ENCODE measurements around the gene DAPK2. TPM values are rescaled to one million over a fixed set of nuclear protein-coding genes. Genes with fewer than 3 reads are reported as not detected.

The DAPK2 gene
- total and polyA plus RNA-seq, 2 of the 13 experiments (the other 11 are each of a cell fraction or from before 2014, with no cell fraction given), result 0.33 to 0.63 TPM

DNA sequence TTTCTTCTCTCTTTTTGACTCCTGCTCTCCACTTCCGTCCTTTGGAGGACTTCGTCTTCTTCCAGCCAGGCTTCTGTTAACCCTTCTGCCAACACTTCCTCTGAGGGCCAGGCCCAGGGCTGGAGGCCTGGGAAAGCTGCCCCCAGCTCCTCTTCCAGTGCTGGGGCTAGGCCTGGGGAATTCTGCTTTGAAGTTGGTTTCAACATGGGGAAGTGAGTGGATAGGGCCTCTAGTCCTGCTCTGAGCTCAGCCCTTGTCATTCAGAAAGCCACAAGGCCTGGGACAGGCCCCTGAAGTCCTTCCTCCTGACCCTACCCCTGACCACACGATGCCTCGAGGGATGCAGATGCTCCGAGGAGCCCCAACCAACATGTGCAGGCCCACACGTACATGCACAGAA is 158.7 kb downstream of the DAPK2 start:
- H3K27me3 ChIP-seq (ENCODE audit: control insufficient read depth in 1 of 2, insufficient read depth in 2 of 2, low read length in 2 of 2), result peaks cover 0 to 6% of the 10 kb centered on the region in 2 experiments; a peak in 1 of 5 replicates
- H3K9ac ChIP-seq (ENCODE audit: insufficient read depth, low read depth, low read length), result no peak overlapping the region
- H3K9me3 ChIP-seq (ENCODE audit: low read length), result no peaks in the 10 kb centered on the region
- no peaks in the 10 kb centered on the region for H3K79me2 ChIP-seq (ENCODE audit: insufficient read depth, low read length)
- H3K4me1 ChIP-seq (ENCODE audit: insufficient read depth, low read length), result peaks cover 6% of the 10 kb centered on the region
- intact Hi-C loops (cut with micrococcal nuclease; ENCODE audit: unreplicated experiment), result no loop called here
- no peaks in the 10 kb centered on the region for H4K20me1 ChIP-seq (ENCODE audit: insufficient read depth, low read length)
- no peak overlapping the region for H3K4me3 ChIP-seq (replicated peaks in 1 of 3; ENCODE audit: insufficient read depth in 1 of 3, low read depth in 2 of 3, low read length in 3 of 3)
- ATAC-seq (no peak), FAIRE-seq (no peak), DNase-seq (ENCODE audit: low spot score) (no peak)
- no TSS peak for BruUV-seq (replicated peaks)
- ChIA-PET POLR2A (no interaction called here), CTCF (ENCODE audit: low intra/inter-chr PET ratio, low total read pairs) (no interaction called here)
- no peak overlapping the region for H3K4me2 ChIP-seq (ENCODE audit: low read depth, low read length)
- TF ChIP-seq BHLHE40 (IDR thresholded peaks at IDR 0.05; ENCODE audit: low read length), result no peak
- TF ChIP-seq, protein P1, sequence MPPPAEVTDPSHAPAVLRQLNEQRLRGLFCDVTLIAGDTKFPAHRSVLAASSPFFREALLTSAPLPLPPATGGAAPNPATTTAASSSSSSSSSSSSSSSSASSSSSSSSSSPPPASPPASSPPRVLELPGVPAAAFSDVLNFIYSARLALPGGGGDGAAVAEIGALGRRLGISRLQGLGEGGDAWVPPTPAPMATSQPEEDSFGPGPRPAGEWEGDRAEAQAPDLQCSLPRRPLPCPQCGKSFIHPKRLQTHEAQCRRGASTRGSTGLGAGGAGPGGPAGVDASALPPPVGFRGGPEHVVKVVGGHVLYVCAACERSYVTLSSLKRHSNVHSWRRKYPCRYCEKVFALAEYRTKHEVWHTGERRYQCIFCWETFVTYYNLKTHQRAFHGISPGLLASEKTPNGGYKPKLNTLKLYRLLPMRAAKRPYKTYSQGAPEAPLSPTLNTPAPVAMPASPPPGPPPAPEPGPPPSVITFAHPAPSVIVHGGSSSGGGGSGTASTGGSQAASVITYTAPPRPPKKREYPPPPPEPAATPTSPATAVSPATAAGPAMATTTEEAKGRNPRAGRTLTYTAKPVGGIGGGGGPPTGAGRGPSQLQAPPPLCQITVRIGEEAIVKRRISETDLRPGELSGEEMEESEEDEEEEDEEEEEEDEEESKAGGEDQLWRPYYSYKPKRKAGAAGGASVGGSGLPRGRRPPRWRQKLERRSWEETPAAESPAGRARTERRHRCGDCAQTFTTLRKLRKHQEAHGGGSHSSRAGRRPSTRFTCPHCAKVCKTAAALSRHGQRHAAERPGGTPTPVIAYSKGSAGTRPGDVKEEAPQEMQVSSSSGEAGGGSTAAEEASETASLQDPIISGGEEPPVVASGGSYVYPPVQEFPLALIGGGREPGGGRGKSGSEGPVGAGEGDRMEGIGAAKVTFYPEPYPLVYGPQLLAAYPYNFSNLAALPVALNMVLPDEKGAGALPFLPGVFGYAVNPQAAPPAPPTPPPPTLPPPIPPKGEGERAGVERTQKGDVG (CRISPR knock-in tag; IDR thresholded peaks at IDR 0.05; ENCODE audit: borderline replicate concordance), result no peak
- TF ChIP-seq SIN3A (IDR thresholded peaks at IDR 0.05; ENCODE audit: borderline replicate concordance, low read depth, low read length), result no peak
- TF ChIP-seq NFYC (CRISPR knock-in tag; IDR thresholded peaks at IDR 0.05), result no peak
- TF ChIP-seq, protein P2, sequence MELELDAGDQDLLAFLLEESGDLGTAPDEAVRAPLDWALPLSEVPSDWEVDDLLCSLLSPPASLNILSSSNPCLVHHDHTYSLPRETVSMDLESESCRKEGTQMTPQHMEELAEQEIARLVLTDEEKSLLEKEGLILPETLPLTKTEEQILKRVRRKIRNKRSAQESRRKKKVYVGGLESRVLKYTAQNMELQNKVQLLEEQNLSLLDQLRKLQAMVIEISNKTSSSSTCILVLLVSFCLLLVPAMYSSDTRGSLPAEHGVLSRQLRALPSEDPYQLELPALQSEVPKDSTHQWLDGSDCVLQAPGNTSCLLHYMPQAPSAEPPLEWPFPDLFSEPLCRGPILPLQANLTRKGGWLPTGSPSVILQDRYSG (CRISPR knock-in tag; IDR thresholded peaks at IDR 0.05), result no peak
- TF ChIP-seq POLR2A (IDR thresholded peaks at IDR 0.05; ENCODE audit: insufficient read depth in 1 of 2, low read depth in 2 of 2, low read length in 2 of 2), result no peak
- TF ChIP-seq, protein P3, sequence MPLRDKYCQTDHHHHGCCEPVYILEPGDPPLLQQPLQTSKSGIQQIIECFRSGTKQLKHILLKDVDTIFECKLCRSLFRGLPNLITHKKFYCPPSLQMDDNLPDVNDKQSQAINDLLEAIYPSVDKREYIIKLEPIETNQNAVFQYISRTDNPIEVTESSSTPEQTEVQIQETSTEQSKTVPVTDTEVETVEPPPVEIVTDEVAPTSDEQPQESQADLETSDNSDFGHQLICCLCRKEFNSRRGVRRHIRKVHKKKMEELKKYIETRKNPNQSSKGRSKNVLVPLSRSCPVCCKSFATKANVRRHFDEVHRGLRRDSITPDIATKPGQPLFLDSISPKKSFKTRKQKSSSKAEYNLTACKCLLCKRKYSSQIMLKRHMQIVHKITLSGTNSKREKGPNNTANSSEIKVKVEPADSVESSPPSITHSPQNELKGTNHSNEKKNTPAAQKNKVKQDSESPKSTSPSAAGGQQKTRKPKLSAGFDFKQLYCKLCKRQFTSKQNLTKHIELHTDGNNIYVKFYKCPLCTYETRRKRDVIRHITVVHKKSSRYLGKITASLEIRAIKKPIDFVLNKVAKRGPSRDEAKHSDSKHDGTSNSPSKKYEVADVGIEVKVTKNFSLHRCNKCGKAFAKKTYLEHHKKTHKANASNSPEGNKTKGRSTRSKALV (CRISPR knock-in tag; IDR thresholded peaks at IDR 0.05), result no peak
- no peak for TF ChIP-seq MTF1 (CRISPR knock-in tag; IDR thresholded peaks at IDR 0.05)
- no peak for TF ChIP-seq MIER3 (CRISPR knock-in tag; IDR thresholded peaks at IDR 0.05; ENCODE audit: borderline replicate concordance)
- TF ChIP-seq TMF1 (CRISPR knock-in tag; IDR thresholded peaks at IDR 0.05; ENCODE audit: low read depth), result no peak
- H3K36me3 ChIP-seq (replicated peaks in 1 of 2; ENCODE audit: control insufficient read depth in 1 of 2, insufficient read depth in 2 of 2, low read length in 2 of 2), result no peaks in the 10 kb centered on the region
- in situ Hi-C loops (cut with HindIII; ENCODE audit: extremely low pct_ligation_motif_present, low pct_unique_long_range_greater_than_20kb), result no loop called here
- 38% methylated on average over 2 of the region's 6 CpGs for WGBS (ENCODE audit: low lambda C conversion rate)
- no peak overlapping the region for H2AFZ ChIP-seq (ENCODE audit: low read length)
- no peak overlapping the region for H3K27ac ChIP-seq (ENCODE audit: extremely low read length, insufficient read depth, low read length)

All from HepG2 (cell line).